Activated CD8-positive, alpha-beta memory T cell treated with anti-CD3 and anti-CD28 coated beads, Interleukin-2, amount 50 U/mL, for 4 hours (primary cell): ENCODE data around the gene DIRAS1.
"Not testable (repeated sequence)": the region's sequence is repeated elsewhere in the genome, so short reads cannot be mapped to it uniquely, and the experiment has no call there.

Experiments
- DNase-seq: peaks from one replicate; pipeline ENCODE4 v3.0.0-alpha.2; 2020

DIRAS1 gene

DNA sequence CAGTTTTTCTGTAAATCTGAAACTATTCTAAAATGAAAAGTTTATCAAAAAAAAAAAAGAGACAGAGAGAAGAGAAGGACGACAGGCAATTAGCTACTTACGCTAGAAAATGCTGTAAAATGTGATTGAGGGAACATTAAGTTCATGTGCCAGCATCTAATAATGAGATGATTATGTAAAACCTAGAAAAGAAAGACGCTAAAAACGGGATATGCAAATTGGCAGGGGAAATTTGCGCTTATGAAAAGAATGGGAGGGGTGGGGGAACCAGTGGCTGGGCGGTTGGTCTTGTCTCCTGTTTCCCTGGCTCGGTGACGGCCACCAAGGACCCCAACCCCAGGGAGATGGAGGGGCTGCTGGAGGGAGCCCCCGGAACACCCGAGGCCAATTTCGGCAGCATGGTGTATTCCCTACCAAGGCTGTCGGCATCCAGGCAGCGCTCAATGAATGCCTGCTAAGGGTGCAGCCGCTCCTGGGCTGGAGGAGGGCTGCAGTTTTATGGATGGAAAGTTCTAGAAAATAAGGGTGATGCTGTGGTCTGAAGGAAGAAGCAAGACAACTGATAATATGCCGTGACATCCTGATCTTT is 52.9 kb downstream of the DIRAS1 start:
- DNase-seq, result no peak

DNA sequence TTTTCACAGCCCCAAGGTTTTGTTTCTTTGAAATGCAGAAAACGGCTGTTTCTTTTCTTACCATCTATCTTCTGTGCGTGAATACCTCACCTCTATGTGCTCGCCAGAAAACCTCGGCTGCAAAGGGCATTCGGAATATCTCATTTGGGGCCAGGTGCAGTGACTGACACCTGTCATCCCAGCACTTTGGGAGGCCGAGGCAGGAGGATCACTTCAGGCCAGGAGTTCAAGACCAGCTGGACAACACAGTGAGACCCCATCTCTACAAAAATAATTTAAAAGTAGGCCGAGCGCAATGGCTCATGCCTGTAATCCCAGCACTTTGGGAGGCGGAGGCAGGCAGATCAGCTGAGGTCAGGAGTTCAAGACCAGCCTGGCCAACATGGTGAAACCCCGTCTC is 53.8 kb downstream of the DIRAS1 start:
- not testable (repeated sequence) for DNase-seq

DNA sequence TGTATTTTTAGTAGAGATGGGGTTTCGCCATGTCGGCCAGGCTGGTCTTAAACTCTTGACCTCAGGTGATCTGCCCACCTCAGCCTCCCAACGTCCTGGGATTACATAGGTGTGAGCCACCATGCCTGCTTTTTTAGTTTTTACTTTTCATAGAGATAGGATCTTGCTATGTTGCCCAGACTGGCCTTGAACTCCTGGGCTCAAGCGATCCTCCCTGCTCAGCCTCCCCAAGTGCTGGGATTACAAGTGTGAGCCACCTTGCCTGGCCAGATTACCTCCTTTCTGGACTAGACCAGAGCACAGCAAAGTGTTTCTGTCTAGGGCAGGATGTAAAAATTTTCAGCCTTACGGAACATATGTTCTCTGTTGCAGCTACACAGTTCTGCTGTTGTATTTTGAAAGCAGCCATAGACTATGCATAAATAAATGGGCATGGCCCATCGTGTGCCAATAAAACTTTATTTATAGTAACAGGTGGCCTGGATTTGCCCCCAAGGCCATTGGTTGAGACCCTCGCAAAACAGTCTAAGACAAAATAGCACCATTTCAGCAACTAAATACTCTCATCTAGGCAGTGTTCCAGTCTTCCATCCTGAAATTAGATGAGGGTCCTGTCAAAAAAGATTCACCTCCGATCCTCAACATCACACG is 54.7 kb downstream of the DIRAS1 start:
- no peak for DNase-seq

DNA sequence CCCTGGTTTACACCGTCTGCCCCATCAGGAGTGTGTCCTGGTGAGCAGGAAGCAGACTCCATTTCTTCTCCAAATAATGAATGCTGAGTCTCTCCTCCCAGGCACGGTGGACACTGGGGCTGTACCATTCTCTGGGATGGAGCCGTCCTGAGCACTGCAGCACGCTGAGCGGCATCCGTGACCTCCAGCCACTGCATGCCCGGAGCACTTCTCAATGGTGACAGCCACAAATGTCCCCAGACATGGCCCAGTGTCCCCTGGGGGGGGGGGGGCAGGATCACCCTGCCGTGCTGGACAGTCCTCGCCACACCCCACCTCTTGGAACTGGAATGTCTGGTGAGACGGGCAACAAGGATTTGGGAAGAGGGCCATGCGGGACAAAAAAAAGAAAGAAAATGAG is 56.1 kb downstream of the DIRAS1 start:
- DNase-seq, result no peak
